AG09319 (cell line): Measurements from ENCODE around the gene MARK4.
"Not testable (repeated sequence)": the region's sequence is repeated elsewhere in the genome, so short reads cannot be mapped to it uniquely, and the experiment has no call there.

Experiments
- DNase-seq: peaks from one replicate; pipeline ENCODE4 v3.0.0-alpha.2; 2010; ENCODE audit warnings: low read depth; ENCODE audit errors: extremely low read depth
- TF ChIP-seq, protein P1 (sequence below): IDR thresholded peaks from 2 replicates; pipeline ENCODE4 v1.5.1; 2011; ENCODE audit warnings: low read depth, mild to moderate bottlenecking, inconsistent platforms, low read length, moderate library complexity

MARK4 gene

DNA sequence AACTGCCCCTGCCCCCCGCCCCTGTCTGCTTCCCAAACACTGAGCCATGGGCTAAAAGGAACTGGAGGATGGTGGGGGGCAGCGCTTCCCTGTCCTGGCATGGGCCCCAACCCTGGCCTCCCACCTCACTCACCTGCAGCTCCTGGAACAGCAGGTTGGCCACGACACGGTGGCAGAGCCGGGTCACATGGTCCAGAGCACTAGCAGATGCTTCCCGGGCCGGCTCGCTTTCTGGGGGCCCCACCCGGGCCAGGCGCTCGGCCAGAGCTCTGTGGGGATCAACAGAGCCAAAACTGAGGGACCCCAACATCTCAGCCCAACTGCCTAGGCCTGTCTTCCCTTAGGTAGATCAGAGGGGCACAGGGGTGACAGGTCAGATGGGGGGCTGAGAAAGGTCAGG is 26.4 kb upstream of the MARK4 start:
- TF ChIP-seq, protein P1, sequence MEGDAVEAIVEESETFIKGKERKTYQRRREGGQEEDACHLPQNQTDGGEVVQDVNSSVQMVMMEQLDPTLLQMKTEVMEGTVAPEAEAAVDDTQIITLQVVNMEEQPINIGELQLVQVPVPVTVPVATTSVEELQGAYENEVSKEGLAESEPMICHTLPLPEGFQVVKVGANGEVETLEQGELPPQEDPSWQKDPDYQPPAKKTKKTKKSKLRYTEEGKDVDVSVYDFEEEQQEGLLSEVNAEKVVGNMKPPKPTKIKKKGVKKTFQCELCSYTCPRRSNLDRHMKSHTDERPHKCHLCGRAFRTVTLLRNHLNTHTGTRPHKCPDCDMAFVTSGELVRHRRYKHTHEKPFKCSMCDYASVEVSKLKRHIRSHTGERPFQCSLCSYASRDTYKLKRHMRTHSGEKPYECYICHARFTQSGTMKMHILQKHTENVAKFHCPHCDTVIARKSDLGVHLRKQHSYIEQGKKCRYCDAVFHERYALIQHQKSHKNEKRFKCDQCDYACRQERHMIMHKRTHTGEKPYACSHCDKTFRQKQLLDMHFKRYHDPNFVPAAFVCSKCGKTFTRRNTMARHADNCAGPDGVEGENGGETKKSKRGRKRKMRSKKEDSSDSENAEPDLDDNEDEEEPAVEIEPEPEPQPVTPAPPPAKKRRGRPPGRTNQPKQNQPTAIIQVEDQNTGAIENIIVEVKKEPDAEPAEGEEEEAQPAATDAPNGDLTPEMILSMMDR: no peak
- no peak for DNase-seq

DNA sequence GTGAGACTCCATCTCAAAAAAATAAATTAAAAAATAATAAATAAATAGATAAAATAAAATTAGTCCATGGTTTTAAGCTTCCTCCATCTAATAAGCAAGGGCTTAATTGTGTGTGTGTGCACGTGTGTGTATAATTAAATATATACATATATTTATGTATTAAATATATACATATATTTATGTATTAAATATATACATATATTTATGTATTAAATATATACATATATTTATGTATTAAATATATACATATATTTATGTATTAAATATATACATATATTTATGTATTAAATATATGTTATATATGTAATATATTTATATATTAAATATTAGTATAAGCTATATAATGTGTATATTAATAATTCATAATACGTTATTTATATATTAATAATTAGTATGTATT is 22.0 kb upstream of the MARK4 start:
- DNase-seq: not testable (repeated sequence)

DNA sequence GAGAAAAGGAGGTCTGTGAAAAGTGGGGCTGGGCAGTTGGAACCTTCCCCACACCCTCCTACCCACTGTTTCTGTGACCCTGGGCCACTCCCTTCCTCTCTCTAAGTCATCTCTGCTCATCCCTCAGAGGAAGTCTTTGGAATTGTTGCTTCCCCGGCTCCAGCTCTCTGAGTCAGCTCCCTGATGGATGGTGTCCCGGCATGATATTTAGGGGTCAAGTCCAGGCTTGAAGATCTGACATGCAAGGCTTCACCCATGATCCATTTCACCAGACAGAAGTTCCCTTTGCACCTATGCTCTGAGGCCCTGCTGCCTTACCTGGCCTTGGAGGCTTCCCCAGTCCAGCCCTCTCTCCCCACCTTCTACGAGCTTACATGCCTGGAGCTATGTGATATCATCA is 19.2 kb upstream of the MARK4 start:
- TF ChIP-seq, protein P1: no peak
- DNase-seq: no peak

DNA sequence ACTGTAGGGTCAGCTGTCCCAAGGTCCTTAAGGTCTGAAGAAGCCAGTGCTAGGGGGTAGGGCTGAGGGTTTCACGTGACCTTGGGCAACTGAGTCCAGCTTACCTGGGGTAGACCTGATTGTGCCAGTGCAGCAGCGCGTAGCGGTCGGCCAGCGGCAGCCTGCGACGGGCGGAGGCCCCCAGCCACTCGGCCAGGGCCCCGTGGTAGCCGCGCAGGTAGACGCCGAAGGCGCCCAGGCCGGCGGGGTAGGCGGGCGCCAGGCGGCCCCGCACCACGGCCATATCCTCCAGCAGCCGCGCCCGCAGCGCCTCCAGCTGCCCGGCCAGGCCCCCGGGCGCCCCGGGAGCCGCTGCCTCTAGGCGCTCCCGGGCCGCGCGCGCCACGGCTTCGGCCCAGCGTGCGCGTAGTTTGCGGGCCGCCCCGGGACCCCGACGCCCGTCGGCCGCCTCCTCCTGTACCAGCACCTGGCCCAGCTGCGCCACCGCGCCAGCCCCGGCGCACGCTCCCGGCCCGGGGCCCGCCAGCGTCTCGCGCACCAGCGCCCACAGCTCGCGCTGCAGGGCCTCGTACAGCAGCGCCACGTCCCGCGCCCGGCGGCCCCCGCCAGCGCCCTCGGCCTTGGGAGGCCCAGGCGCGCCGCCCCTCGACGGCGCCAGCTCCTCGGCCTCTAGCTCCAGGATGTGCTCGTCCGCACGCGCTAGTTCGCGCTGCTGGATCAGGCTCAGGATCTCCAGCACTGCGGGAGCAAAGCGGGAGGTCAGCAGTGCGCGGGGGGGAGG is 16.8 kb upstream of the MARK4 start:
- TF ChIP-seq, protein P1: no peak
- no peak for DNase-seq

DNA sequence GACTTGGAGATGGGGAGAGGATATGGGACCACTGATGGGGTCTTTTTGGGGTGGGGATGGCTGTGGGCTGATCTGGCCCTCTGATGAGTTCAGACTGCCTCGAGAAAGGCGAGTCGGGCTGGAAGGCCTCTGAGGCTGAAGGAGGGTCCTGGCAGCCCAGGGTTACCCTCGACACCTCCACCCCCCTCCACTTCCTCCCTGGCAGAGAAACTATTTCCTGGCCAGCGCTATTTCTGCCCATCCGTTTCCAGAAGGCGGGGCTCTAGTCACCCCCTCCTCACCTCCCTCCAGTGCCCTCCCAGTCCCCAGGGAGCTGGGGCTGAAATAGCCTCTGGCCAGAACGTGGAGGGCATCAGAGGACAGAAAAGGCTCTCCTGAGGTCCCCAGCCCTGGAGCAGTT is 15.6 kb upstream of the MARK4 start:
- TF ChIP-seq, protein P1: no peak
- DNase-seq: no peak

DNA sequence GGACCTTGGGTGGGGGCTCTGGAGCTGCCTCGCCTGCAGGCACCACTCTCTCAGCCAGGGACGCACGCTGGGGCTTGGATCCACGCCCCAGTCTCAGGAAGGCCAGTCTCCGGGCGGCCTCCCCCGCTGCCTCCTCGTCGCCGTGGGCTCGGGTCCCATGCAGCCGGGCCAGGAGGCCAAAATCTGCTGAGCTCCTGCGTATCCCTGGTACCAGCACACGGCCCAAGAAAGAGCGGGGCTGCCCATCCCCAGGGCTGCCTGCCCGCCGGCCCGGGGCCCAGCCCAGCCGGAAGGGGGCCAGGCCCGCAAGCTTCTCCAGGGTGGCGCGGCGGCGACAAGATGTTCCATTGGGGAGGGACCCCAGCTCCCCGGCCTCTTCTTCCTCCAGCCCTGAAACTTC is 12.5 kb upstream of the MARK4 start:
- no peak for DNase-seq

DNA sequence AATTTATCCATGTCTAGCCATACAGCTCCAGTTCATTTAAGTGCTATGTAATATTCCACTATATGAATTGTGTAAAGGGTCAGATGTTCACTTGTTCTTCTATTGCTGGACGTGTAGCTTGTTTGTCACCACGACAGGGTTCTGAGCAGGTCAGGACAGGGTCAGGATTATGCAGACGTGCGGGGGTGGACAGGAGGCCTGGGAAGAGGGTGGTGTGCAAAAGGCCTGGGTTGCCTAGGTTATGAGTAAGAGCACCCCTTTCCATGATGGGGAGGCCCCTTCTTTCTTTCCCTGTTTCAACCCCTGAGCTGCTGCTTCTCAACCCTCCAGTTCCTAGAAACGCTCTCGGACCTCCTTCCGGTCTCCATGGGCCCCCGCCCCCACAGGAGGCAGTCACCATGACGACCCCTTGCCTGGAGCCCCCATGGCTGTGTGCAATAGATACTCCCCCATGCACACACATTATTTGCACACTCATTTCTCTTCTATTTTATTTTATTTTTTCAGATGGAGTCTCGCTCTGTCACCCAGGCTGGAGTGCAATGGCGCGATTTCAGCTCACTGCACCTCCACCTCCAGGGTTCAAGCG is 7.8 kb upstream of the MARK4 start:
- TF ChIP-seq, protein P1: no peak
- no peak for DNase-seq

More for the DNA sequence above, 12.5 kb upstream of the MARK4 start:
- TF ChIP-seq, protein P1: no peak
